Activated naive CD8-positive, alpha-beta T cell treated with anti-CD3 and anti-CD28 coated beads, Interleukin-2, amount 50 U/mL, for 24 hours (primary cell): ENCODE measurements around the gene CRB2.

ENCODE experiments used
- ATAC-seq: fragments of 150-1000 bp; cut with Tn5 transposase; one replicate; pipeline ENCODE4 v1.10.0; 2021
- DNase-seq: peaks from one replicate; pipeline ENCODE4 v3.0.0; 2021
- H3K27ac Mint-ChIP-seq: one replicate; pipeline ENCODE4 v1.8.0; 2021; ENCODE audit warnings: mild to moderate bottlenecking, mixed read lengths
- H3K27me3 Mint-ChIP-seq: one replicate; pipeline ENCODE4 v1.8.0; 2021; ENCODE audit warnings: mixed read lengths
- H3K36me3 Mint-ChIP-seq: one replicate; pipeline ENCODE4 v1.8.0; 2021; ENCODE audit warnings: low read depth, mixed read lengths
- H3K4me1 Mint-ChIP-seq: one replicate; pipeline ENCODE4 v1.8.0; 2021; ENCODE audit warnings: mixed read lengths
- H3K4me3 Mint-ChIP-seq: one replicate; pipeline ENCODE4 v1.8.0; 2021; ENCODE audit warnings: mild to moderate bottlenecking, moderate library complexity, mixed read lengths
- H3K9me3 Mint-ChIP-seq: one replicate; pipeline ENCODE4 v1.8.0; 2021; ENCODE audit warnings: mixed read lengths

Gene CRB2

DNA sequence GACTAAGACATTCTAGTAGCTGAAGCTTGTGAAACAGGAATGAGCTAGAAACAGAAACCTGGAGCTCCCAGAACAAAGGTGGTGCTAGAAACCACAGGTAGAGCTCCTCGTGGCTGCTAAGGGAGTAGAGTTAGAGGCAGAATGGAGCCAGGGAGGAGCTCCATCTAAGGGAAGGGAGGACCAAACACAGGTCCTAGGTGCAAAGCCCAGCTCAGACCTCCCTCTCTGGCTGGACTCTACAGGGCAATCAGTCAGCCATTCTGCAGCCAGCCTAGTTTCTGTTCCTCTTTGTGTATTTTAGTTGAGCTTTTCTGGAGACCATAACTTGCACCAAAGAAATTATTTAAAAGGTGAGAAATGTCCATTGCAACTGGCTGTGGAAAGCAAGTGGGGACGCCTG, 70.4 kb downstream of the CRB2 start:
- Mint-ChIP-seq H3K27me3 (no peaks in the 10 kb centered on the region), H3K27ac (no peak overlapping the region), H3K4me3 (no peak overlapping the region), H3K36me3 (peaks cover 12% of the 10 kb centered on the region), H3K9me3 (no peaks in the 10 kb centered on the region), H3K4me1 (no peaks in the 10 kb centered on the region)
- no peak for DNase-seq
- no peak for ATAC-seq
